ENCODE data around the gene HIBADH.

- TF ChIP-seq CTCF (IDR thresholded peaks at IDR 0.05) = no peak
- no peak for TF ChIP-seq SIN3A (IDR thresholded peaks at IDR 0.05; ENCODE audit: borderline replicate concordance, insufficient read depth, low read depth, low read length)
These were observed 152.1 kb downstream of the HIBADH start for GRCh38 chr7:27510541-27510940.

Data from Panc1 (cell line).